Transverse colon (tissue), 3 donors: Measurements from ENCODE around the gene BST2.
"Not testable (repeated sequence)": the region's sequence is repeated elsewhere in the genome, so short reads cannot be mapped to it uniquely, and the experiment has no call there.

Experiments used
- POLR2A ChIP-seq: fragments of 450-650 bp; IDR thresholded peaks from one replicate; pipeline ENCODE4 v1.6.1; 2016; ENCODE audit warnings: antibody characterized with exemption, mild to moderate bottlenecking, moderate library complexity
- TF ChIP-seq, protein P1 (sequence below), 5 experiments: fragments of 200-600 bp in 3 of 5; fragments of 450-650 bp in 2 of 5; sonication (generic) in 3 of 5; IDR thresholded peaks; 1 replicate in 2 of 5; 2 replicates in 3 of 5; pipeline ENCODE4 v1.5.1; 2016 to 2017; ENCODE audit warnings: antibody characterized with exemption in 5 of 5, inconsistent platforms in 3 of 5, mild to moderate bottlenecking in 2 of 5, moderate library complexity in 1 of 5

DNA sequence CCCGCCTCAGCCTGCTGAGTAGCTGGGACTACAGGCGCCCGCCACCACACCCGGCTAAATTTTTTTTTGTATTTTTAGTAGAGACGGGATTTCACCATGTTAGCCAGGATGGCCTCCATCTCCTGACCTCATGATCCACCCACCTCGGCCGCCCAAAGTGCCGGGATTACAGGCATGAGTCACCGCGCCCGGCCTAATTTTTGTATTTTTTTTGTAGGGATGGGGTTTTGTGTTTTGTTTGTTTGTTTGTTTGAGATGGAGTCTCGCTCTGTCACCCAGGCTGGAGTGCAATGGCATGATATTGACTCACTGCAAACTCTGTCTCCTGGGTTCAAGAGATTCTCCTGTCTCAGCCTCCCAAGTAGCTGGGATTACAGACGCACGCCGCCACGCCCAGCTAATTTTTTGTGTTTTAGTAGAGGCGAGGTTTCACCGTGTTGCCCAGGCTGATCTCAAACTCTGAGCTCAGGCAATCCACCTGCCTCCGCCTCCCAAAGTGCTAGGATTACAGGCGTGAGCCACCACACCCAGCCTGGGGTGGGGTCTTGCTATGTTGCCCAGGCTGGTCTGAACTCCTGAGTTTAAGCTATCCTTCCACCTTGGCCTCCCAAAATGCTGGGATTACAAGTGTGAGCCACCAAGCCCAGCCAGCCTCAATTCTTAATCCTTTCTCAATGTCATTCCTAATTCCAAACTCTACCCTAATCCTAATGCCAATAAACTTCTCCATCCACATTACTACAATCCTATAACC lies 41.4 kb downstream of the BST2 start:
- TF ChIP-seq, protein P1, sequence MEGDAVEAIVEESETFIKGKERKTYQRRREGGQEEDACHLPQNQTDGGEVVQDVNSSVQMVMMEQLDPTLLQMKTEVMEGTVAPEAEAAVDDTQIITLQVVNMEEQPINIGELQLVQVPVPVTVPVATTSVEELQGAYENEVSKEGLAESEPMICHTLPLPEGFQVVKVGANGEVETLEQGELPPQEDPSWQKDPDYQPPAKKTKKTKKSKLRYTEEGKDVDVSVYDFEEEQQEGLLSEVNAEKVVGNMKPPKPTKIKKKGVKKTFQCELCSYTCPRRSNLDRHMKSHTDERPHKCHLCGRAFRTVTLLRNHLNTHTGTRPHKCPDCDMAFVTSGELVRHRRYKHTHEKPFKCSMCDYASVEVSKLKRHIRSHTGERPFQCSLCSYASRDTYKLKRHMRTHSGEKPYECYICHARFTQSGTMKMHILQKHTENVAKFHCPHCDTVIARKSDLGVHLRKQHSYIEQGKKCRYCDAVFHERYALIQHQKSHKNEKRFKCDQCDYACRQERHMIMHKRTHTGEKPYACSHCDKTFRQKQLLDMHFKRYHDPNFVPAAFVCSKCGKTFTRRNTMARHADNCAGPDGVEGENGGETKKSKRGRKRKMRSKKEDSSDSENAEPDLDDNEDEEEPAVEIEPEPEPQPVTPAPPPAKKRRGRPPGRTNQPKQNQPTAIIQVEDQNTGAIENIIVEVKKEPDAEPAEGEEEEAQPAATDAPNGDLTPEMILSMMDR (IDR thresholded peaks at IDR 0.05): not testable (repeated sequence)
- not testable (repeated sequence) for TF ChIP-seq POLR2A
